Measurements from ENCODE around the gene SPAG5. TPM values are rescaled to one million over a fixed set of nuclear protein-coding genes. Genes with fewer than 3 reads are reported as not detected.

The SPAG5 gene
- total RNA-seq: 10 to 100 TPM in 1 of 9 donors, 1 to 10 TPM in 4, under 1 TPM in 4; 0.39 to 11.6 (median 1.5) TPM
- 1 to 10 TPM in 1 of 2 donors, under 1 TPM in 1; 0.42 to 1.2 TPM for polyA plus RNA-seq
- long read RNA-seq, donor 1: 0 reads
- long read RNA-seq, donor 2: 0 reads
- long read RNA-seq, donor 3: 0 reads

- 0% methylated on average over 22 to 44 of the region's 44 CpGs for WGBS, 4 donors
- Histone ChIP-seq H3K36me3 (no peaks in the 10 kb centered on the region), H3K9me3 (no peaks in the 10 kb centered on the region), H3K27me3 (no peaks in the 10 kb centered on the region), H3K27ac (peak within 1 kb of the TSS; percentile 69 to 97 (median 94)), H3K4me3 (peak within 1 kb of the TSS; percentile 49 to 86 (median 66)), H3K4me1 (peaks cover 0 to 30% (median 13%) of the 10 kb centered on the region in 12 donors)
- ATAC-seq (peak; percentile 97 to 100 (median 99)), DNase-seq (peak; percentile 92 to 96 (median 93))
- intact Hi-C loops (cut with DNase I): loop anchor here in 1 of 10 donors (2.0 kb wide), 1 partner anchor 46 kb away; the partner anchor contains the start of gene BLTP2
- no peak for TF ChIP-seq CTCF (IDR thresholded peaks at IDR 0.05)
- peak; percentile 49 to 83 for TF ChIP-seq POLR2A (IDR thresholded peaks at IDR 0.05)
Observed at GRCh38 chr17:28598799-28599310, at the start of gene SPAG5. Gene SPAG5, minus strand, starts transcription at chr17:28599025. Its CDS starts 79 bp downstream, at chr17:28598946.

GRCh38 chr17:28646039-28646754 lies 47.4 kb upstream of the SPAG5 start:
- Histone ChIP-seq H3K9me3 (no peaks in the 10 kb centered on the region), H3K27ac (peak overlapping the region; percentile 33 to 98 (median 94)), H3K36me3 (peaks cover 0 to 61% (median 50%) of the 10 kb centered on the region in 9 donors), H3K4me3 (peak overlapping the region in 10 of 12 donors; percentile 21 to 92 (median 86)), H3K27me3 (no peaks in the 10 kb centered on the region), H3K4me1 (peaks cover 4 to 60% (median 33%) of the 10 kb centered on the region in 12 donors)
- intact Hi-C loops (cut with DNase I): loop anchor here in 3 of 10 donors (5.0 kb wide), 3 partner anchors 66 to 74 kb away; partner anchors contain the start of genes PIGS (in 1 of the 3), PROCA1 (in 1 of the 3), RAB34 (in 1 of the 3) and RPL23A (in 1 of the 3)
- WGBS, 4 donors: 62 to 67% (median 66%) methylated on average over 12 of the region's 12 CpGs
- ATAC-seq: no peak
- TF ChIP-seq CTCF (IDR thresholded peaks at IDR 0.05): no peak
- TF ChIP-seq POLR2A (IDR thresholded peaks at IDR 0.05): no peak
- DNase-seq: no peak

- Histone ChIP-seq H3K4me3 (peak overlapping the region; percentile 67 to 97 (median 90)), H3K4me1 (peaks cover 4 to 60% (median 33%) of the 10 kb centered on the region in 12 donors), H3K27me3 (no peaks in the 10 kb centered on the region), H3K36me3 (peaks cover 0 to 61% (median 51%) of the 10 kb centered on the region in 9 donors), H3K27ac (peak overlapping the region; percentile 85 to 98 (median 94)), H3K9me3 (no peaks in the 10 kb centered on the region)
- intact Hi-C loops (cut with DNase I): loop anchor here in 4 of 10 donors (2.0 to 5.0 kb wide), 6 partner anchors 47 to 73 kb away; partner anchors contain the start of genes PROCA1 (in 2 of the 4), RPL23A (in 2 of the 4), PIGS (in 1 of the 4) and RAB34 (in 1 of the 4)
- DNase-seq (no peak), ATAC-seq (no peak)
- WGBS, 4 donors: 39 to 45% (median 43%) methylated on average over 8 of the region's 8 CpGs
- TF ChIP-seq POLR2A (IDR thresholded peaks at IDR 0.05) (no peak), CTCF (IDR thresholded peaks at IDR 0.05) (no peak)
Observed at GRCh38 chr17:28645576-28645939, 46.7 kb upstream of the SPAG5 start.

Measured in heart left ventricle (tissue), 16 donors.